HepG2 (cell line): ENCODE results near the gene LYST.

Experiments
- ATF3 ChIP-seq: sonication (generic); formaldehyde crosslinking; IDR thresholded peaks from 2 replicates; pipeline ENCODE4 v1.4.0; 2020; ENCODE audit warnings: missing genetic modification reagents
- CEBPB ChIP-seq: IDR thresholded peaks from 2 replicates; pipeline ENCODE4 v1.6.1; 2011; ENCODE audit warnings: low read depth, low read length, improper control_type of control experiment, borderline replicate concordance
- CREM ChIP-seq, 2 experiments: sonication (generic) in 1 of 2; formaldehyde crosslinking in 1 of 2; IDR thresholded peaks; 2 replicates each; pipeline versions ENCODE4 v1.4.0 to v1.6.1; 2016 to 2020; ENCODE audit warnings: antibody characterized with exemption in 1 of 2, mild to moderate bottlenecking in 1 of 2, missing genetic modification reagents in 1 of 2
- ZKSCAN1 ChIP-seq: fragments of 150-350 bp; IDR thresholded peaks from 2 replicates; pipeline ENCODE4 v1.6.1; 2014; ENCODE audit warnings: low read length

- TF ChIP-seq ATF3 (CRISPR knock-in tag) (no peak), ZKSCAN1 (no peak), CEBPB (no peak), CREM (IDR thresholded peaks at IDR 0.05) (no peak), CREM (CRISPR knock-in tag; IDR thresholded peaks at IDR 0.05) (no peak)
Observed at GRCh38 chr1:235639226-235640205, 227.2 kb downstream of the LYST start.
